ENCODE data around the gene HIBCH. TPM values are rescaled to one million over a fixed set of nuclear protein-coding genes. Genes with fewer than 3 reads are reported as not detected.

HIBCH gene
- total and polyA plus RNA-seq, 2 of the 13 experiments (the other 11 are each of a cell fraction or from before 2014, with no cell fraction given) = 18.8 to 49.5 TPM

GRCh38 chr2:190180313-190181122, 139.1 kb downstream of the HIBCH start (continued):
- no peak; the same call in 1 of the 2 replicates for TF ChIP-seq ARID4A (CRISPR knock-in tag; IDR thresholded peaks at IDR 0.05; ENCODE audit: borderline replicate concordance)
- TF ChIP-seq HNF1A (IDR thresholded peaks at IDR 0.05; ENCODE audit: low read depth) = no peak
- TF ChIP-seq HNF1A (CRISPR knock-in tag; IDR thresholded peaks at IDR 0.05; ENCODE audit: borderline replicate concordance) = no peak
- no peak for TF ChIP-seq FOXK2 (IDR thresholded peaks at IDR 0.05)
- no peak for TF ChIP-seq CC2D1A (CRISPR knock-in tag; IDR thresholded peaks at IDR 0.05)
- TF ChIP-seq ZNF576 (CRISPR knock-in tag; IDR thresholded peaks at IDR 0.05) = peak; percentile 66
- no peak for TF ChIP-seq CHCHD3 (CRISPR knock-in tag; IDR thresholded peaks at IDR 0.05)
- TF ChIP-seq ZNF775 (CRISPR knock-in tag; IDR thresholded peaks at IDR 0.05; ENCODE audit: borderline replicate concordance) = no peak
- TF ChIP-seq MAFF (IDR thresholded peaks at IDR 0.05; ENCODE audit: low read depth, low read length) = no peak
- TF ChIP-seq CHD2 (IDR thresholded peaks at IDR 0.05; ENCODE audit: low read depth, low read length) = no peak
- peak; percentile 96 for TF ChIP-seq UBTF (CRISPR knock-in tag; IDR thresholded peaks at IDR 0.05)
- TF ChIP-seq HDAC6 (IDR thresholded peaks at IDR 0.05; ENCODE audit: low read depth, low read length) = no peak
- TF ChIP-seq ZNF781 (CRISPR knock-in tag; IDR thresholded peaks at IDR 0.05; ENCODE audit: borderline replicate concordance, not compliant biosample characterization) = peak; percentile 77
- no peak; the same call in 1 of the 2 replicates for TF ChIP-seq ZSCAN5A (CRISPR knock-in tag; IDR thresholded peaks at IDR 0.05; ENCODE audit: borderline replicate concordance)
- no peak for TF ChIP-seq HHEX (CRISPR knock-in tag; IDR thresholded peaks at IDR 0.05)
- TF ChIP-seq IKZF4 (CRISPR knock-in tag; IDR thresholded peaks at IDR 0.05; ENCODE audit: borderline replicate concordance, low read depth, not compliant biosample characterization) = no peak
